Upper lobe of left lung (tissue), 6 donors: ENCODE data around the gene GATA5. TPM values are rescaled to one million over a fixed set of nuclear protein-coding genes. Genes with fewer than 3 reads are reported as not detected.

ENCODE experiments used
- ATAC-seq, 2 donors: fragments of 200-7000 bp; cut with Tn5 transposase; one replicate each; pipeline ENCODE4 v1.9.1; 2022; ENCODE audit warnings: mild to moderate bottlenecking in 2 of 2, moderate library complexity in 2 of 2; ENCODE audit not compliant: low FRiP score in 2 of 2
- DNase-seq, 2 donors: peaks; one replicate each; pipeline ENCODE4 v3.0.0-alpha.2; 2019 to 2020
- H3K27ac ChIP-seq, 4 donors: fragments of 200-600 bp; sonication (generic); one replicate each; pipeline ENCODE4 v1.5.1; 2016 to 2019
- H3K27me3 ChIP-seq, 4 donors: fragments of 200-600 bp; sonication (generic); one replicate each; pipeline ENCODE4 v1.5.1; 2017 to 2019
- H3K36me3 ChIP-seq, 4 donors: fragments of 200-600 bp; sonication (generic); one replicate each; pipeline ENCODE4 v1.5.1; 2016 to 2019
- H3K4me1 ChIP-seq, 4 donors: fragments of 200-600 bp; sonication (generic); one replicate each; pipeline ENCODE4 v1.5.1; 2018 to 2019
- H3K4me3 ChIP-seq, 4 donors: fragments of 200-600 bp; sonication (generic); one replicate each; pipeline ENCODE4 v1.5.1; 2017 to 2019; ENCODE audit warnings: mild to moderate bottlenecking in 2 of 4, moderate library complexity in 1 of 4
- H3K9me3 ChIP-seq, 4 donors: fragments of 200-600 bp; sonication (generic); one replicate each; pipeline ENCODE4 v1.5.1; 2018 to 2019
- CTCF ChIP-seq, 6 experiments: fragments of 450-650 bp in 4 of 6; fragments of 200-600 bp in 2 of 6; sonication (generic) in 2 of 6; IDR thresholded peaks; one replicate each; pipeline ENCODE4 v1.5.1; 2016 to 2019; ENCODE audit warnings: antibody characterized with exemption in 6 of 6
- EP300 ChIP-seq, 4 donors: sonication (generic); formaldehyde crosslinking; IDR thresholded peaks; one replicate each; pipeline ENCODE4 v1.5.1; 2017; ENCODE audit warnings: antibody characterized with exemption in 4 of 4, control low read depth in 2 of 4
- POLR2A ChIP-seq, 4 donors: fragments of 450-650 bp; IDR thresholded peaks; one replicate each; pipeline ENCODE4 v1.5.1; 2016 to 2017; ENCODE audit warnings: antibody characterized with exemption in 4 of 4, mild to moderate bottlenecking in 2 of 4
- POLR2AphosphoS5 ChIP-seq, 2 donors: sonication (generic); formaldehyde crosslinking; IDR thresholded peaks; one replicate each; pipeline ENCODE4 v1.5.1; 2017; ENCODE audit warnings: antibody characterized with exemption in 2 of 2
- WGBS, 2 donors: methylation state at CpG; one replicate each; pipeline ENCODE4 v1.1.5; 2017 to 2018; 5-methylcytosine and 5-hydroxymethylcytosine counted together
- total RNA-seq, 6 donors: library from RNA; depleted of rRNA in 4 of 6; stranded (reverse); fragments of >200 nt in 4 of 6; gene quantifications; one replicate each; pipeline versions ENCODE4 v1.1.0 to v1.2.1, GENCODE V29; 2016 to 2021
- donor health status: DM: no; HTN: no; CAD: no; lungs with moderate emphysema.
- donor health status: DM: no; HTN: yes; CAD: no; lungs with severe emphysema.

Gene GATA5
- total RNA-seq, 6 donors from 2014 or later, result 0.98 to 10.5 (median 2.2) TPM

DNA sequence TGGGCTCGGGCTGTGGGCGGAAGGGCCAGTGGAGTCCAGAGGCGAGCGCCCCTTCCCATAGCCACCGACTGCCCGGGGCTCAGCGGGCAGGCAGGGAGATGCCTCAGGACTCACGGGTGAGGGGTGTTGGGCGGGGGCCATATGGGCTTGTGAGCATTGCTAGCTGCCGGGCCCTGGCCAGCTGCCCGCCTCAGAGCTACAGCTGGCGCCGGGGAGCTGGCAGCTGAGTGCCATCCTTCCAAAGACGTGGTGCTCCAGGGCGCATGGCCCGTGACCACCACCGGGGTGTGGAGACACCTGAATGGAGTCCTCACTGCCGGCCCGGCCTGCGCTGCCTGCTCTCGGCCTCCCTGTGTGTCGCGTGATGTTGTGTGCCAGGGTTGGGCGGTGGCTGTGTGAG is 37.9 kb downstream of the GATA5 start:
- ATAC-seq, result no peak
- Histone ChIP-seq H3K27me3 (no peaks in the 10 kb centered on the region), H3K4me1 (no peaks in the 10 kb centered on the region), H3K36me3 (no peaks in the 10 kb centered on the region), H3K27ac (no peak overlapping the region), H3K4me3 (no peak overlapping the region), H3K9me3 (no peaks in the 10 kb centered on the region)
- TF ChIP-seq POLR2AphosphoS5 (IDR thresholded peaks at IDR 0.05), result no peak
- no peak for TF ChIP-seq EP300 (IDR thresholded peaks at IDR 0.05)
- TF ChIP-seq POLR2A (IDR thresholded peaks at IDR 0.05), result no peak
- no peak for TF ChIP-seq CTCF (IDR thresholded peaks at IDR 0.05)
- WGBS, 2 donors, result 76 to 78% methylated on average over 12 to 21 of the region's 24 CpGs
- DNase-seq, result peak in 1 of 2 donors; percentile 81

DNA sequence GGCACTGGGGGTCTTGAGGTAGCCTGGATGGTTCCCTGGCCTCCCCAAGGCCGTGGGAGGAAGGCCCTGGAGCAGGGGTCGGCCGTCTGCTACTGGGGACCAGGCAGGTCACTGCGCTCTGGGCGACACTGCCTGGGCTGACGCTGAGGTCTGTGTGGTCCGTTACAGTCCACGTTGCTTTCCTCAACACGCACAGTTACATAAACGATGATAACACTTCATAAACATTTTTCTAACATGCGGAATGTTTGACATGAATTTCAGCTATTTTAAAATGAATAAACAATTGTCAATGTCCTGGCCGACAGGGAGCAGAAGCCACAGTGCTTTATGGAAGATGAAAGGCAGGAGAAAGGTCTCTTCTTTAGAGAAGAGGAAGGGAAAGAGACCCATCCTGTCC is 38.3 kb downstream of the GATA5 start:
- TF ChIP-seq POLR2AphosphoS5 (IDR thresholded peaks at IDR 0.05) (no peak), POLR2A (IDR thresholded peaks at IDR 0.05) (no peak), EP300 (IDR thresholded peaks at IDR 0.05) (no peak), CTCF (IDR thresholded peaks at IDR 0.05) (no peak)
- ATAC-seq (no peak), DNase-seq (peak in 1 of 2 donors; percentile 43)
- H3K4me3 ChIP-seq, result no peak overlapping the region
- H3K27ac ChIP-seq, result no peak overlapping the region
- H3K27me3 ChIP-seq, result no peaks in the 10 kb centered on the region
- no peaks in the 10 kb centered on the region for H3K36me3 ChIP-seq
- WGBS, 2 donors, result 52 to 59% methylated on average over 10 to 12 of the region's 12 CpGs
- H3K9me3 ChIP-seq, result no peaks in the 10 kb centered on the region
- no peaks in the 10 kb centered on the region for H3K4me1 ChIP-seq

DNA sequence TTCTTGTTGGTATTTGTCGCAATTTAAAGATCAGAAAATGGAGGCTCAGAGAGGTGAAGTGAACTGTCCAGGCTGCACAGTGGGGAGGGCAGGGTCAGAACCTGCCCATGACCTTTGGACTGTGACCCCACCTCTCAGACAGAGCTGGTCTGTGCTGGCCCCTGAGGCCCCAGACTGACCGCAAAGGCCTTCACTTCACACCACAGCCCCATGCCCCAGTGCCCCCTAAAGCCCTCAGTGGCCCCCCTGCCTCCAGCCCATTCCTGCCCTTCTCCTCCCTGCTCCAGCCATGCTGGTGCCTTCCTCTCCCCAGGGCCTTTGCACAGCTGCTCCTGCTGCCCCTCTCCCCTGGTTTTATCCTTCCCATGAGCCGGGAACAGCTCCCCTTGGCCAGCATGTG is 39.1 kb downstream of the GATA5 start:
- 92 to 95% methylated on average over 2 to 3 of the region's 3 CpGs for WGBS, 2 donors
- no peaks in the 10 kb centered on the region for H3K36me3 ChIP-seq
- H3K9me3 ChIP-seq, result no peaks in the 10 kb centered on the region
- TF ChIP-seq POLR2A (IDR thresholded peaks at IDR 0.05) (no peak), CTCF (IDR thresholded peaks at IDR 0.05) (no peak), POLR2AphosphoS5 (IDR thresholded peaks at IDR 0.05) (no peak), EP300 (IDR thresholded peaks at IDR 0.05) (no peak)
- H3K4me3 ChIP-seq, result no peak overlapping the region
- H3K27me3 ChIP-seq, result no peaks in the 10 kb centered on the region
- H3K27ac ChIP-seq, result no peak overlapping the region
- DNase-seq, result peak in 1 of 2 donors; percentile 23
- ATAC-seq, result no peak
- no peaks in the 10 kb centered on the region for H3K4me1 ChIP-seq

DNA sequence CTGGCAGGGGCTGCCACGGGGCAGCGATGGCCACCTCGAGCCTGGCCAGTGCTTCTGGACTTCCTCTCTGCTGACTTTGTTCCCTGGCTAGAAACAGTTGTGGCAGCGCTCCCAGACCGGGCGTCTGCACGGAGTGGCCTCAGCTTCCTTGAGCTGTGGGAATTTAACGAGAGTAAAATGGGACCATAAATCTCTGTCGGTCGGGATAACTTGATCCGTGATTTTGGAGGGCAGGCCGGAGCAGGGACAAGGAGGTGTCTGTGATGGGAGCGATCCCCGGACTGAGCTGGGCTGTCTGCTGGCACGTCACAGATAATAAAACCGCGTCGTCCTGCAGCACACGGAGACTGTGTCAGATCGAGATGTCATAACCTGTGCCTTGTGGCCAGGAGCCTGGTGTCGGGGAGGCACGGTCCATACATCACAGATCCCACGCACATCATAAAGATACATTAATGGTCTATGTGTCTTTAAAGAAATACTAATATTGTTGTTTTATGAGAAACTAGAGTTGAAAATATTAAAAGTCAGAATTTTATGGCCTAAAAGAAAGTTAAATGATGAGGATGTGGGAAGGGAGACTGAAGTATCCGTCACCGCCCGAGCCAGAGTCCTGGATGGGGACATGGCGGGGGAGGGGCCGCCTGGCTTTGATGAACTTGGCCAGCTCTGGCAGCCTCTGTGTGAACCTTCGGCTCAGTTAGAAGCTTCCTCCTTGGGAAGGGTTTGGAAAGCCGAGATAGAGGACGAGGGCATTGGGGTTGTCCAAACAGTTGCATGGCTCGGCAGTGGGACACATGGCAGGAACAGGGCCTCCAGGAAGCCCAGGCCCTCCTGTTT is 41.9 kb downstream of the GATA5 start:
- H3K9me3 ChIP-seq, result no peaks in the 10 kb centered on the region
- H3K27me3 ChIP-seq, result no peaks in the 10 kb centered on the region
- H3K36me3 ChIP-seq, result no peaks in the 10 kb centered on the region
- ATAC-seq (no peak), DNase-seq (peak in 1 of 2 donors; percentile 49)
- no peak overlapping the region for H3K4me3 ChIP-seq
- TF ChIP-seq POLR2AphosphoS5 (IDR thresholded peaks at IDR 0.05), result no peak
- no peak for TF ChIP-seq EP300 (IDR thresholded peaks at IDR 0.05)
- no peak for TF ChIP-seq POLR2A (IDR thresholded peaks at IDR 0.05)
- TF ChIP-seq CTCF (IDR thresholded peaks at IDR 0.05), result no peak
- no peak overlapping the region for H3K27ac ChIP-seq
- 44 to 49% methylated on average over 20 to 32 of the region's 32 CpGs for WGBS, 2 donors
- H3K4me1 ChIP-seq, result no peaks in the 10 kb centered on the region
